Measurements from ENCODE around the gene B4GALT5.

B4GALT5 gene

DNA sequence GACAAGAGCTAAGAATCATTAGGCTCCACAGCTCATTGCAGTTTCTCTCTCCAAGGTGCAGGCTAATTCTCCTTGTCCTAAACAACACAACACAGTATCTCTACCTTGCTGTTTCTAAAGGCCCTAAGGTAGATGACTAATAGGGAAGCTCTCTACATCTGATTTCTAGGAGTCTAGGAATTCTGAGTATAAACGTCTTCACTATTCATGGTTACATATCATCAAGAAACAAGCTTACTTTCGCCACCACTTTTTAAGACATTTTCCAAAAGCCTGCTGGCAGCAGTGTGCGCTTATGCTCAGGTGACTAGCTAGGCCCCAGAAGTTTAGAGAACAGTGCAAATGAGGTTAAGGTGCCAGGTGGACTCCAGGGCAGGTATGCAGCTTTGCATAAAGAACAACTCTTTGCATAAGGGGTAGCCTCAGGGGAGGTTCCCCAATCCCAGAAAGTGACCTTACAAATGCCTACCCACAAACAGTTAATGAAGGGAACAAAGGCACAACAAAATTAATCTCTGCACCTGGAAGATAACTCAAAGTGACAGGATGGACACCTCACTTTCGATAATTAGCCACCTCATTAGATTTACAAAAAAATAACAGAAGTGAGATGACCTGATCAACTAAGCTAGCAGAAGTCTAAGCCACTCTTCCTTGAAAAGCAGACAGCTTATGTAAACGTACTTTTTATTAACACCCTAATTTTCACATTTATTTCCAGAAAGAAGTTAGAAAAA lies 20.1 kb downstream of the B4GALT5 start:
- H3K27ac ChIP-seq (ENCODE audit: low read depth, low read length): peak overlapping the region; percentile 55
- H3K9ac ChIP-seq (ENCODE audit: low read length in 5 of 5): no peak overlapping the region
- H3K36me3 ChIP-seq (ENCODE audit: control insufficient read depth in 5 of 5, insufficient read depth in 5 of 5, low read length in 5 of 5): no peaks in the 10 kb centered on the region
- H3K4me3 ChIP-seq (ENCODE audit: low read depth in 1 of 5, low read length in 5 of 5): no peak overlapping the region
- no peaks in the 10 kb centered on the region for H3K27me3 ChIP-seq (ENCODE audit: control insufficient read depth in 5 of 5, insufficient read depth in 4 of 5, low read length in 5 of 5)
- peaks cover 2 to 53% (median 33%) of the 10 kb centered on the region in 5 donors for H3K4me1 ChIP-seq (ENCODE audit: control insufficient read depth in 5 of 5, insufficient read depth in 5 of 5, low read length in 5 of 5)
- H3K9me3 ChIP-seq (ENCODE audit: control insufficient read depth in 5 of 5, low read length in 5 of 5): no peaks in the 10 kb centered on the region

- H3K27ac ChIP-seq (ENCODE audit: low read depth, low read length): no peak overlapping the region
- H3K4me1 ChIP-seq (ENCODE audit: control insufficient read depth in 5 of 5, insufficient read depth in 5 of 5, low read length in 5 of 5): peaks cover 2 to 57% (median 38%) of the 10 kb centered on the region in 5 donors
- H3K9me3 ChIP-seq (ENCODE audit: control insufficient read depth in 5 of 5, low read length in 5 of 5): no peaks in the 10 kb centered on the region
- H3K4me3 ChIP-seq (ENCODE audit: low read depth in 1 of 5, low read length in 5 of 5): no peak overlapping the region
- H3K36me3 ChIP-seq (ENCODE audit: control insufficient read depth in 5 of 5, insufficient read depth in 5 of 5, low read length in 5 of 5): no peaks in the 10 kb centered on the region
- H3K27me3 ChIP-seq (ENCODE audit: control insufficient read depth in 5 of 5, insufficient read depth in 4 of 5, low read length in 5 of 5): no peaks in the 10 kb centered on the region
- no peak overlapping the region for H3K9ac ChIP-seq (ENCODE audit: low read length in 5 of 5)
Measured at GRCh38 chr20:49692941-49693340, 20.7 kb downstream of the B4GALT5 start.

GRCh38 chr20:49691818-49692568 lies 21.7 kb downstream of the B4GALT5 start:
- Histone ChIP-seq H3K4me3 (ENCODE audit: low read depth in 1 of 5, low read length in 5 of 5) (no peak overlapping the region), H3K27me3 (ENCODE audit: control insufficient read depth in 5 of 5, insufficient read depth in 4 of 5, low read length in 5 of 5) (no peaks in the 10 kb centered on the region), H3K36me3 (ENCODE audit: control insufficient read depth in 5 of 5, insufficient read depth in 5 of 5, low read length in 5 of 5) (no peaks in the 10 kb centered on the region), H3K9me3 (ENCODE audit: control insufficient read depth in 5 of 5, low read length in 5 of 5) (no peaks in the 10 kb centered on the region), H3K9ac (ENCODE audit: low read length in 5 of 5) (no peak overlapping the region), H3K4me1 (ENCODE audit: control insufficient read depth in 5 of 5, insufficient read depth in 5 of 5, low read length in 5 of 5) (peaks cover 2 to 59% (median 41%) of the 10 kb centered on the region in 5 donors), H3K27ac (ENCODE audit: low read depth, low read length) (peak overlapping the region; percentile 1)

GRCh38 chr20:49690899-49691620 lies 22.6 kb downstream of the B4GALT5 start:
- Histone ChIP-seq H3K36me3 (ENCODE audit: control insufficient read depth in 5 of 5, insufficient read depth in 5 of 5, low read length in 5 of 5) (no peaks in the 10 kb centered on the region), H3K4me3 (ENCODE audit: low read depth in 1 of 5, low read length in 5 of 5) (no peak overlapping the region), H3K9me3 (ENCODE audit: control insufficient read depth in 5 of 5, low read length in 5 of 5) (no peaks in the 10 kb centered on the region), H3K27me3 (ENCODE audit: control insufficient read depth in 5 of 5, insufficient read depth in 4 of 5, low read length in 5 of 5) (no peaks in the 10 kb centered on the region), H3K4me1 (ENCODE audit: control insufficient read depth in 5 of 5, insufficient read depth in 5 of 5, low read length in 5 of 5) (peaks cover 3 to 62% (median 48%) of the 10 kb centered on the region in 5 donors), H3K27ac (ENCODE audit: low read depth, low read length) (peak overlapping the region; percentile 24), H3K9ac (ENCODE audit: low read length in 5 of 5) (peak overlapping the region in 1 of 5 donors; percentile 24)

GRCh38 chr20:49687595-49688567 lies 25.8 kb downstream of the B4GALT5 start:
- no peak overlapping the region for H3K4me3 ChIP-seq (ENCODE audit: low read depth in 1 of 5, low read length in 5 of 5)
- H3K27me3 ChIP-seq (ENCODE audit: control insufficient read depth in 5 of 5, insufficient read depth in 4 of 5, low read length in 5 of 5): no peaks in the 10 kb centered on the region
- peaks cover 2 to 50% (median 48%) of the 10 kb centered on the region in 5 donors for H3K4me1 ChIP-seq (ENCODE audit: control insufficient read depth in 5 of 5, insufficient read depth in 5 of 5, low read length in 5 of 5)
- H3K36me3 ChIP-seq (ENCODE audit: control insufficient read depth in 5 of 5, insufficient read depth in 5 of 5, low read length in 5 of 5): no peaks in the 10 kb centered on the region
- peak overlapping the region; percentile 11 for H3K27ac ChIP-seq (ENCODE audit: low read depth, low read length)
- no peaks in the 10 kb centered on the region for H3K9me3 ChIP-seq (ENCODE audit: control insufficient read depth in 5 of 5, low read length in 5 of 5)
- peak overlapping the region in 1 of 5 donors; percentile 41 for H3K9ac ChIP-seq (ENCODE audit: low read length in 5 of 5)

DNA sequence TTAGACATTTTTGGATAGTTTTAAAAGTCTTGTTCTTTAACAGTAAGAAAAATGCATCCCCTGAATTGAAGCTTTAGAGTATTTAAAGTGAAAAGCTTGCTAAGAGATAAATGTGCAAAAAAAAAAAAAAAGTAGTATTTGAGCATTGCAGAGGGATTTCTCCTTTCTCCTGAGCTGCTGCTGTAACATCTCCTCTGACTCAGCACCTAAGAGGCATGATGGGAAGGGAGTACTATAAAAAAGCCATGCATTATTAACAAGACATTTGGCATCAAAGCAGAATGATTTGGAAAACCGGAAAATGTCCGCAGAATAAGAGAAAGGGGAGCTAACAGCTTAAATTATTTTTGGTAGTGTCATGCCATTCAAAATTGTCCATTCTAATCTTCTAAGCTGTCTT lies 27.9 kb downstream of the B4GALT5 start:
- H3K4me3 ChIP-seq (ENCODE audit: low read depth in 1 of 5, low read length in 5 of 5): no peak overlapping the region
- H3K36me3 ChIP-seq (ENCODE audit: control insufficient read depth in 5 of 5, insufficient read depth in 5 of 5, low read length in 5 of 5): no peaks in the 10 kb centered on the region
- H3K9me3 ChIP-seq (ENCODE audit: control insufficient read depth in 5 of 5, low read length in 5 of 5): no peaks in the 10 kb centered on the region
- H3K27me3 ChIP-seq (ENCODE audit: control insufficient read depth in 5 of 5, insufficient read depth in 4 of 5, low read length in 5 of 5): no peaks in the 10 kb centered on the region
- H3K9ac ChIP-seq (ENCODE audit: low read length in 5 of 5): no peak overlapping the region
- H3K27ac ChIP-seq (ENCODE audit: low read depth, low read length): peak overlapping the region; percentile 19
- peaks cover 2 to 62% (median 59%) of the 10 kb centered on the region in 5 donors for H3K4me1 ChIP-seq (ENCODE audit: control insufficient read depth in 5 of 5, insufficient read depth in 5 of 5, low read length in 5 of 5)

- Histone ChIP-seq H3K27ac (ENCODE audit: low read depth, low read length) (no peak overlapping the region), H3K9ac (ENCODE audit: low read length in 5 of 5) (peak overlapping the region in 1 of 5 donors; percentile 5), H3K4me1 (ENCODE audit: control insufficient read depth in 5 of 5, insufficient read depth in 5 of 5, low read length in 5 of 5) (peaks cover 2 to 65% (median 60%) of the 10 kb centered on the region in 5 donors), H3K9me3 (ENCODE audit: control insufficient read depth in 5 of 5, low read length in 5 of 5) (no peaks in the 10 kb centered on the region), H3K4me3 (ENCODE audit: low read depth in 1 of 5, low read length in 5 of 5) (no peak overlapping the region), H3K27me3 (ENCODE audit: control insufficient read depth in 5 of 5, insufficient read depth in 4 of 5, low read length in 5 of 5) (no peaks in the 10 kb centered on the region), H3K36me3 (ENCODE audit: control insufficient read depth in 5 of 5, insufficient read depth in 5 of 5, low read length in 5 of 5) (no peaks in the 10 kb centered on the region)
Measured at GRCh38 chr20:49685161-49685601, 28.5 kb downstream of the B4GALT5 start.

GRCh38 chr20:49684335-49684997 lies 29.2 kb downstream of the B4GALT5 start:
- Histone ChIP-seq H3K4me3 (ENCODE audit: low read depth in 1 of 5, low read length in 5 of 5) (no peak overlapping the region), H3K9me3 (ENCODE audit: control insufficient read depth in 5 of 5, low read length in 5 of 5) (no peaks in the 10 kb centered on the region), H3K4me1 (ENCODE audit: control insufficient read depth in 5 of 5, insufficient read depth in 5 of 5, low read length in 5 of 5) (peaks cover 2 to 72% (median 67%) of the 10 kb centered on the region in 5 donors), H3K27ac (ENCODE audit: low read depth, low read length) (peak overlapping the region; percentile 59), H3K36me3 (ENCODE audit: control insufficient read depth in 5 of 5, insufficient read depth in 5 of 5, low read length in 5 of 5) (no peaks in the 10 kb centered on the region), H3K27me3 (ENCODE audit: control insufficient read depth in 5 of 5, insufficient read depth in 4 of 5, low read length in 5 of 5) (no peaks in the 10 kb centered on the region), H3K9ac (ENCODE audit: low read length in 5 of 5) (no peak overlapping the region)

- H3K9me3 ChIP-seq (ENCODE audit: control insufficient read depth in 5 of 5, low read length in 5 of 5): no peaks in the 10 kb centered on the region
- no peaks in the 10 kb centered on the region for H3K36me3 ChIP-seq (ENCODE audit: control insufficient read depth in 5 of 5, insufficient read depth in 5 of 5, low read length in 5 of 5)
- no peaks in the 10 kb centered on the region for H3K27me3 ChIP-seq (ENCODE audit: control insufficient read depth in 5 of 5, insufficient read depth in 4 of 5, low read length in 5 of 5)
- peaks cover 7 to 81% (median 77%) of the 10 kb centered on the region in 5 donors for H3K4me1 ChIP-seq (ENCODE audit: control insufficient read depth in 5 of 5, insufficient read depth in 5 of 5, low read length in 5 of 5)
- no peak overlapping the region for H3K4me3 ChIP-seq (ENCODE audit: low read depth in 1 of 5, low read length in 5 of 5)
- no peak overlapping the region for H3K27ac ChIP-seq (ENCODE audit: low read depth, low read length)
- no peak overlapping the region for H3K9ac ChIP-seq (ENCODE audit: low read length in 5 of 5)
Measured at GRCh38 chr20:49682798-49683197, 30.9 kb downstream of the B4GALT5 start.
